BE2C (cell line): Measurements from ENCODE around the gene NKX6-2.

Experiments
- DNase-seq: peaks from one replicate; pipeline ENCODE4 v3.0.0-alpha.2; 2020
- H3K27me3 ChIP-seq: fragments of 250-450 bp; sonication (Bioruptor Pico); 2 replicates; pipeline ENCODE4 v1.5.1; 2020; ENCODE audit warnings: mild to moderate bottlenecking
- H3K36me3 ChIP-seq: fragments of 250-450 bp; sonication (Bioruptor Pico); 2 replicates; pipeline ENCODE4 v1.5.1; 2020; ENCODE audit warnings: mild to moderate bottlenecking
- H3K4me1 ChIP-seq: fragments of 250-450 bp; sonication (Bioruptor Pico); 2 replicates; pipeline ENCODE4 v1.5.1; 2020
- H3K4me3 ChIP-seq: 2 replicates; pipeline ENCODE4 v1.5.1; 2011; ENCODE audit warnings: low read depth, low read length
- H3K9me3 ChIP-seq: fragments of 250-450 bp; sonication (Bioruptor Pico); 2 replicates; pipeline ENCODE4 v1.5.1; 2020
- TF ChIP-seq, protein P1 (sequence below): IDR thresholded peaks from 2 replicates; pipeline ENCODE4 v1.5.1; 2012; ENCODE audit warnings: mild to moderate bottlenecking, low read depth, low read length

Gene NKX6-2

DNA sequence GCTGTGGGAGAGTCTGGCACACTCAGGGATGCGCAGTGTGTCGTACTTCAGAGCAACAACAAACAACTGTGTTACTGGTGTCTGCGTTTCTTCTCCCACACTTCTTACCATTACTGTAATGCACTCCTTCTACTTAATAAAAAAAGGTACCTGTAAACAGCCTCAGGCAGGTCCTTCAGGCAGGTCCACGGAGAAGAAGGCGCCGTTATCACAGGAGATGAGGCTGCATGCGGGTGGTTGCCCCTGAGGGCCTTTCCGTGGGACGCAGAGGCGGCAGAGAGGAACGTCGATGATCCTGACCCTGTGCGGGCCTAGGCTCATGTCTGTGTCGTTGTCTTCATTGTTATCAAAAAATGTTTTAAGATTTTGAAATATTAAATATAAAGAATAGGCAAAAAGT, 29.4 kb downstream of the NKX6-2 start:
- no peak overlapping the region for H3K4me3 ChIP-seq
- TF ChIP-seq, protein P1, sequence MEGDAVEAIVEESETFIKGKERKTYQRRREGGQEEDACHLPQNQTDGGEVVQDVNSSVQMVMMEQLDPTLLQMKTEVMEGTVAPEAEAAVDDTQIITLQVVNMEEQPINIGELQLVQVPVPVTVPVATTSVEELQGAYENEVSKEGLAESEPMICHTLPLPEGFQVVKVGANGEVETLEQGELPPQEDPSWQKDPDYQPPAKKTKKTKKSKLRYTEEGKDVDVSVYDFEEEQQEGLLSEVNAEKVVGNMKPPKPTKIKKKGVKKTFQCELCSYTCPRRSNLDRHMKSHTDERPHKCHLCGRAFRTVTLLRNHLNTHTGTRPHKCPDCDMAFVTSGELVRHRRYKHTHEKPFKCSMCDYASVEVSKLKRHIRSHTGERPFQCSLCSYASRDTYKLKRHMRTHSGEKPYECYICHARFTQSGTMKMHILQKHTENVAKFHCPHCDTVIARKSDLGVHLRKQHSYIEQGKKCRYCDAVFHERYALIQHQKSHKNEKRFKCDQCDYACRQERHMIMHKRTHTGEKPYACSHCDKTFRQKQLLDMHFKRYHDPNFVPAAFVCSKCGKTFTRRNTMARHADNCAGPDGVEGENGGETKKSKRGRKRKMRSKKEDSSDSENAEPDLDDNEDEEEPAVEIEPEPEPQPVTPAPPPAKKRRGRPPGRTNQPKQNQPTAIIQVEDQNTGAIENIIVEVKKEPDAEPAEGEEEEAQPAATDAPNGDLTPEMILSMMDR = no peak
- no peaks in the 10 kb centered on the region for H3K4me1 ChIP-seq
- no peaks in the 10 kb centered on the region for H3K27me3 ChIP-seq
- no peaks in the 10 kb centered on the region for H3K36me3 ChIP-seq
- DNase-seq = no peak
- H3K9me3 ChIP-seq = no peaks in the 10 kb centered on the region

DNA sequence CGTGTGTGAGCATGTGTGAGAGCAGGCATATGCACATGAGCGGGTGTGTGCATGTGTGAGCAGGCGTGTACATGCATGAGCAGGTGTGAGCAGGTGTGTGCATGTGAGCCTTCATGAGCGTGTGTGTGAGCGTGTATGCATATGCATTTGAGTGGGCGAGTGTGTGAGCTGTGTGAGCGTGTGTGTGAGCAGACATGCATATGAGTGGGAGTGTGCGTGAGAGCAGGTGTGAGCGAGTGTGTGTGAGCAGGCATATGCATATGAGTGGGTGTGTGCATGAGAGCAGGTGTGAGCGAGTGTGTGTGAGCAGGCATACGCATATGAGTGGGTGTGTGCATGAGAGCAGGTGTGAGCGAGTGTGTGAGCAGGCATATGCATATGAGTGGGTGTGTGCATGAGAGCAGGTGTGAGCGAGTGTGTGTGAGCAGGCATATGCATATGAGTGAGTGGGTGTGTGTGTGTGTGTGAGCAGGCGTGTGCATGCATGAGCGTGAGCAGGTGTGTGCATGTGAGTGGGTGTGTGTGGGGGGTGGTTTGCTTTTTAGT, 30.7 kb downstream of the NKX6-2 start:
- Histone ChIP-seq H3K4me3 (no peak overlapping the region), H3K36me3 (no peaks in the 10 kb centered on the region), H3K27me3 (no peaks in the 10 kb centered on the region), H3K9me3 (no peaks in the 10 kb centered on the region), H3K4me1 (no peaks in the 10 kb centered on the region)
- DNase-seq = no peak
- TF ChIP-seq, protein P1 = no peak

DNA sequence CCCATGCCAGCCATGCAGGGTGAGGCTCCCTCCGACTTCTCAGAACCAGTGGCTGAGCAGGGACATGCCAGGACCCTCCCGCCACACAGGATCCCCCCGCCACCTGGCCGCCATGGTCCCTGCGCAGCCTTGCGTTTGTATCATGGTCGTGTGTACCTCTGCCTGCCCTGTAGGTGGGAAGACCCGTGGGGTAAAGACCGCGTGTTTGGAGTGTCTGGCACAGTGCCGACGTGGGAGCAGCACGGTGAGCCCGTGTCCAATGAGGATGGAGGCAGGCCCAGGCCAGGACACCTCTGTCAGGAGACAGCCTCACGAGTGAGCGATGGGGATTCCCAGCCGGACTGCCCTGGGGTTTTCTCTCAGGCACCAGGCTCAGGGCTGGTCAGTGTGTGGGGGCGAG, 31.9 kb downstream of the NKX6-2 start:
- Histone ChIP-seq H3K4me1 (no peaks in the 10 kb centered on the region), H3K27me3 (no peaks in the 10 kb centered on the region), H3K4me3 (no peak overlapping the region), H3K9me3 (no peaks in the 10 kb centered on the region), H3K36me3 (no peaks in the 10 kb centered on the region)
- DNase-seq = no peak
- TF ChIP-seq, protein P1 = no peak

DNA sequence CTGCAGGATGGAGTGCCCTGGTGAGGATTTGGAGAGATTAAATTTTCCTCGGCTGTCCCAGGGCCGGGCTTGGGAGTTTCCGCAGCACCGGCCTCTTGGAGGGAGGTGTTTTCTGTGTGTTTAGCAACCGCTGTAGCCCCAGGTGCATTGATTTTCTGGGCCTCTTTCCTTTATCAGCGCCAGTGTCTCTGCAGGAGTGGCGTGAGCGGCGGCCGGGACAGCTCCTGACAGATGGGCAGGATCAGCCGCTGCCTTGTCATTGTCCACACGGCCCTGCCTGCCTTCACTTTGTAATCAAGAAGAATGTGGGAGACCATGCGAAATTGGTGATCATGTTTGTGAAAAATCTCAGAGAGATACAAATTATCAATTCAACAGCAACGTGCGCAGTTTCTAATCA, 32.4 kb downstream of the NKX6-2 start:
- Histone ChIP-seq H3K9me3 (no peaks in the 10 kb centered on the region), H3K36me3 (no peaks in the 10 kb centered on the region), H3K4me1 (no peaks in the 10 kb centered on the region), H3K4me3 (no peak overlapping the region), H3K27me3 (no peaks in the 10 kb centered on the region)
- TF ChIP-seq, protein P1 = no peak
- DNase-seq = no peak

DNA sequence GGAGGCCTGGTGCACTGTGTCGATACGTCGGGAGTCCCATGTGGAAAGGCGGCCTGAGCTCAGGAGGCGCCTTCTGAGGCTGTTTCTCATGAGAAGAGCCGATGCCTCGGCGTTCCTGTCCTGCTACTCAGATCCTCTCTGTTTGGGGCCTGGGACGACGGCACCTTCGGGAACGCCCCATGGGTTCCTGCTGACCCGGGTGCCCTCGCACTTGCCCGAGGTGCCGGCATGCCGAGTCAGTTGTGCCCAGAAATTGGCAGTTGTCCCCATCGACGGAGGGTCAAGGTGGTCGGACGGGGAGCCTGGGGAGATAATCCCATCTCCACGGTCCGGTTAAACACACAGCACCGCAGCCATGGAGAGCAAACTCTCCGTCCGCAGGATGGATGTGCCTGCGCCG, 33.0 kb downstream of the NKX6-2 start:
- Histone ChIP-seq H3K9me3 (no peaks in the 10 kb centered on the region), H3K4me1 (no peaks in the 10 kb centered on the region), H3K36me3 (no peaks in the 10 kb centered on the region), H3K4me3 (no peak overlapping the region), H3K27me3 (no peaks in the 10 kb centered on the region)
- TF ChIP-seq, protein P1 = no peak
- no peak for DNase-seq

DNA sequence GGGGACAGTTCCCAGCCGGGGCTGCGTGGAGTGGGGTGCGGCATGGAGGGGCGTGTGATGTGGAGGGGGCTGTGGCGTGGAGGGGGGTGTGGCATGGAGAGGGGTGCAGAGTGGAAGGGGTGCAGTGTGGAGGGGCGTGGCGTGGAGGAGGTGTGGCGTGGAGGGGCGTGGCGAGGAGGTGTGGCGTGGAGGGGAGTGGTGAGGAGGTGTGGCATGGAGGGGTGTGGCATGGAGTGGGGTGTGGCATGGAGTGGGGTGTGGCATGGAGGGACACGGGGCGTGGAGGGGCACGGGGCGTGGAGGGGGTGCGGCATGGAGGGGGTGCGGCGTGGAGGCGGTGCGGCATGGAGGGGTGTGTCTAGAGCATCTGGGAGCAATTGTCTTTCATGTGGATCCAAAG, 33.6 kb downstream of the NKX6-2 start:
- no peaks in the 10 kb centered on the region for H3K9me3 ChIP-seq
- no peak for DNase-seq
- no peaks in the 10 kb centered on the region for H3K36me3 ChIP-seq
- H3K27me3 ChIP-seq = no peaks in the 10 kb centered on the region
- no peaks in the 10 kb centered on the region for H3K4me1 ChIP-seq
- H3K4me3 ChIP-seq = no peak overlapping the region
- TF ChIP-seq, protein P1 = no peak
